Measurements from ENCODE around the gene WDR90.

DNA sequence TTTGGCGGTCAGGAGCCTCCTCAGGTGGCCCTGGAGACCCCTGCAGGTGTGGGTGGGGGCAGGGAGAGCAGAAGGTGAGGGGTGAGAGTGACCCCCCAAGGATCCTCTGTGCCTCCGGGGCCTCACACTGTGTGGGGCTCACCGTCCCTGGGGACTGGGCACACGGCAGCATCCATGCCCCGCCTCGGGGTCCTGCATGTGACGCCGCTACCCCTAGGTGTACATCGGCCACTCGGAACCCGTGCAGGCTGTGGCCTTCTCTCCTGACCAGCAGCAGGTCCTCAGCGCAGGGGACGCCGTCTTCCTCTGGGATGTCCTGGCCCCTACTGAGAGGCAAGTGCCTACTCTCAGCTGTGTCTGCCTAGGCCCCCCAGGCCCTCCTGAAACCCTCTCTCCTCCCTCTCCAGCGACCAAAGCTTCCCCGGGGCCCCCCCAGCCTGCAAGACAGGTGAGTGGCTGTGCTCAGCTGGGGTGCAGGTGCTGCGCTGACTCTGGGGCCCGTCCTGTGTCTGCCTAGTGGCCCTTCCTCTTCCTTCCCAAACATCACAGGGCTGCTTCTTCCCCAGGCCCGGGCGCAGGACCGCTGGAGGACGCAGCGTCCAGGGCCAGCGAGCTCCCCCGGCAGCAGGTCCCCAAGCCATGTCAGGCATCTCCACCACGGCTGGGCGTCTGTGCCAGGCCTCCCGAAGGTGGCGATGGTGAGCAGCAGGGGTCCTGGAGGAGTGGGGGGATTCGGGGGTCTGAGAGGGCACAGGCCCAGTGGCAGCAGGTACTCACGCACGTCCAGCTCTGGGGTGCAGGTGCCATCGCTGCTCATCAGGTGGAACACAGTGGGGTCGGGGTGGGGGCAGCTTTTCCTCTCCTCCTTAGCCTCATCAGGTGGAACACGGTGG is 9.8 kb downstream of the WDR90 start:
- TF ChIP-seq CTCF (conservative IDR thresholded peaks at IDR 0.05) (no peak), EZH2 (IDR thresholded peaks at IDR 0.05; ENCODE audit: low read depth) (no peak)
